Subcutaneous abdominal adipose tissue (tissue), 5 donors: ENCODE results near the gene UCHL5.

Experiments used
- H3K27ac ChIP-seq: one replicate; pipeline ENCODE4 v1.7.0; 2013; ENCODE audit warnings: low read depth, mild to moderate bottlenecking, inconsistent platforms, low read length, moderate library complexity
- H3K27me3 ChIP-seq, 5 donors: one replicate each; pipeline ENCODE4 v1.7.0; 2013; ENCODE audit warnings: low read length in 5 of 5, inconsistent platforms in 1 of 5; ENCODE audit not compliant: control insufficient read depth in 5 of 5, insufficient read depth in 4 of 5
- H3K36me3 ChIP-seq, 5 donors: one replicate each; pipeline ENCODE4 v1.7.0; 2013; ENCODE audit warnings: low read length in 5 of 5; ENCODE audit not compliant: control insufficient read depth in 5 of 5, insufficient read depth in 5 of 5
- H3K4me1 ChIP-seq, 5 donors: one replicate each; pipeline ENCODE4 v1.7.0; 2013; ENCODE audit warnings: low read length in 5 of 5, mild to moderate bottlenecking in 3 of 5, moderate library complexity in 1 of 5; ENCODE audit not compliant: control insufficient read depth in 5 of 5, insufficient read depth in 5 of 5
- H3K4me3 ChIP-seq, 5 donors: one replicate each; pipeline ENCODE4 v1.7.0; 2013; ENCODE audit warnings: low read length in 5 of 5, low read depth in 1 of 5
- H3K9ac ChIP-seq, 5 donors: one replicate each; pipeline ENCODE4 v1.7.0; 2013; ENCODE audit warnings: low read length in 5 of 5, mild to moderate bottlenecking in 4 of 5, moderate library complexity in 3 of 5
- H3K9me3 ChIP-seq, 5 donors: one replicate each; pipeline ENCODE4 v1.7.0; 2013; ENCODE audit warnings: low read length in 5 of 5; ENCODE audit not compliant: control insufficient read depth in 5 of 5
- donor health status: healthy.
- donor health status: healthy.
- donor health status: healthy.
- donor health status: healthy.
- donor health status: healthy.

The UCHL5 gene

DNA sequence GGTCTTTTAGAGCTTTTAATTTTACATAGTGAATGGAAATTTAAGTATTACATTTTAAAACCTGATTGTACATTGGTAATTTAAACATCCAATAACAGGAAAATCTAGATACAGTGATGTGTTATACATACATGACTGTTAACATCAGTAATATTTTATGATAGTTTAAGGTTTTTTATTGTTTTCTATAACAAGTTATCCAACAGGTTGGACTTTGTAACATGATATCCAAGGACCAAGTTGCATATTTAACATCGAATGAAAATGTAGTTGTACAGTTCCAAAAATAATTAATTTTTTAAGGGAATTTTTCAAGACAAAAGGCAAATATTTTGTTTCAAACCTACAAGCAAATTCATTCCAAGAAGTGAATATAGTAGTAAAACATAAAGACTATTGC lies 31.7 kb upstream of the UCHL5 start:
- no peaks in the 10 kb centered on the region for H3K27me3 ChIP-seq
- H3K4me3 ChIP-seq, result no peak overlapping the region
- peaks cover 0 to 9% (median 3%) of the 10 kb centered on the region in 5 donors for H3K4me1 ChIP-seq
- H3K27ac ChIP-seq, result no peak overlapping the region
- H3K9me3 ChIP-seq, result no peaks in the 10 kb centered on the region
- H3K36me3 ChIP-seq, result peaks cover 9 to 35% (median 16%) of the 10 kb centered on the region in 5 donors
- H3K9ac ChIP-seq, result no peak overlapping the region

- Histone ChIP-seq H3K27me3 (no peaks in the 10 kb centered on the region), H3K4me3 (no peak overlapping the region), H3K36me3 (peaks cover 18 to 36% (median 24%) of the 10 kb centered on the region in 5 donors), H3K9ac (no peak overlapping the region), H3K9me3 (no peaks in the 10 kb centered on the region), H3K4me1 (peaks cover 0 to 9% (median 3%) of the 10 kb centered on the region in 5 donors), H3K27ac (no peak overlapping the region)
These were observed 28.7 kb upstream of the UCHL5 start for GRCh38 chr1:193087893-193088292.

DNA sequence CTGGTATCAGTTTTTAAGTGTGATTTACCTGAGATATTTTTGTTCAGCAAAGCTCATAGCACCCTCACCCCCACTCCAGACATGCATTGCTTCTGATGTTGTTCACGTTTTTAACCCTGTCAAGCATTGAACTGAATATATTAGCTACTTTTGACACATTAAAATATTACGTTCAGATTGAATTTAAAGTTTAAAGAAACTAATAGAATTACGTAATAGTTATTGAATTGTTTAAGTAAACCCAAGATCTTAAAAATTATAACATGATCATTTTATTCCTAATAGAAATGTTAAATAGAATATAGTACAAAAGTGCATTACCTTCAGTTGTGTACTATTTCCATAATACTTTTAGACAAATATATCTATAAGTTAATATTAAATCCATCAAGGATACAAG lies 27.2 kb upstream of the UCHL5 start:
- no peaks in the 10 kb centered on the region for H3K27me3 ChIP-seq
- no peak overlapping the region for H3K27ac ChIP-seq
- H3K4me1 ChIP-seq, result peaks cover 0 to 9% (median 3%) of the 10 kb centered on the region in 5 donors
- H3K36me3 ChIP-seq, result peaks cover 27 to 44% (median 31%) of the 10 kb centered on the region in 5 donors
- H3K4me3 ChIP-seq, result no peak overlapping the region
- H3K9ac ChIP-seq, result no peak overlapping the region
- H3K9me3 ChIP-seq, result no peaks in the 10 kb centered on the region

GRCh38 chr1:193085263-193085662 lies 26.1 kb upstream of the UCHL5 start:
- H3K36me3 ChIP-seq, result peaks cover 28 to 43% (median 32%) of the 10 kb centered on the region in 5 donors

GRCh38 chr1:193083365-193084088 lies 24.4 kb upstream of the UCHL5 start:
- Histone ChIP-seq H3K36me3 (peaks cover 36 to 45% (median 36%) of the 10 kb centered on the region in 5 donors), H3K4me1 (peaks cover 0 to 9% (median 3%) of the 10 kb centered on the region in 5 donors), H3K4me3 (no peak overlapping the region), H3K9ac (no peak overlapping the region), H3K27ac (no peak overlapping the region), H3K9me3 (no peaks in the 10 kb centered on the region), H3K27me3 (no peaks in the 10 kb centered on the region)

More at GRCh38 chr1:193085263-193085662, 26.1 kb upstream of the UCHL5 start:
- no peaks in the 10 kb centered on the region for H3K27me3 ChIP-seq
- no peak overlapping the region for H3K9ac ChIP-seq
- no peaks in the 10 kb centered on the region for H3K9me3 ChIP-seq
- H3K4me1 ChIP-seq, result peaks cover 0 to 9% (median 3%) of the 10 kb centered on the region in 5 donors
- no peak overlapping the region for H3K4me3 ChIP-seq
- H3K27ac ChIP-seq, result no peak overlapping the region

DNA sequence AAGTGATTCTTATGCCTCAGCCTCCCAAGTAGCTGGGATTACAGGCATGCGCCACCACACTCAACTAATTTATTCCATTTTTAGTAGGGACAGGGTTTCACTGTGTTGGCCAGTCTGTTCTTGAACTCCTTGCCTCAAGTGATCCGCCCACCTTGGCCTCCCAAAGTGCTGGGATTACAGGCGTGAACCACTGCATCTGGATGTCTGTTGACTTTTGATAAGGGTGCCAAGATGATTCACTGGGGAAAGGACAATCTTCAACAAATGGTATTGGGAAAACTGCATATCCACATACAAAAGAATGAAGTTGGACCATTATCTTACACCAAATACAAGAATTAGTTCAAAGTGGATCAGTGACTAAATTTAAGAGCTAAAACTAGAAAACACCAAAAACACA lies 20.0 kb upstream of the UCHL5 start:
- Histone ChIP-seq H3K9ac (no peak overlapping the region), H3K4me3 (no peak overlapping the region), H3K36me3 (peaks cover 37 to 59% (median 43%) of the 10 kb centered on the region in 5 donors), H3K9me3 (no peaks in the 10 kb centered on the region), H3K27ac (no peak overlapping the region), H3K27me3 (no peaks in the 10 kb centered on the region), H3K4me1 (no peaks in the 10 kb centered on the region)

DNA sequence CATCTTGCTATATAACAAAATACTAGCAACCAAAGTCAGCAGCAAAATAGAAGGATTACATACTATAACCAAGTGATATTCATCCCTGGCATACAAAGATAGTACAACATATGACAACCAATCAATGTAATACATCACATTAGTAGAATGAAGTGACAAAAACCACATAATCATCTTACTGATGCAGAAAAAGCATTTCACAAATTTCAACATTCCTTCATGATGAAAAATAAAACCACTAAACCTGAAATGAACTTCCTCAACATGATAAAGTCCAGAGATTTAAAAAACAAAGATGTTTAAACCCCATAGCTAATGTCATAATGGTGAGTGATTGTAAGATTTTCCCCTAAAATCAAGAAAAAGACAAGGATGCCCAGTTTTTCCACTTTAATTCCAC lies 18.8 kb upstream of the UCHL5 start:
- no peak overlapping the region for H3K9ac ChIP-seq
- peaks cover 26 to 47% (median 31%) of the 10 kb centered on the region in 5 donors for H3K36me3 ChIP-seq
- H3K27me3 ChIP-seq, result no peaks in the 10 kb centered on the region
- H3K9me3 ChIP-seq, result no peaks in the 10 kb centered on the region
- no peak overlapping the region for H3K4me3 ChIP-seq
- no peaks in the 10 kb centered on the region for H3K4me1 ChIP-seq
- no peak overlapping the region for H3K27ac ChIP-seq

DNA sequence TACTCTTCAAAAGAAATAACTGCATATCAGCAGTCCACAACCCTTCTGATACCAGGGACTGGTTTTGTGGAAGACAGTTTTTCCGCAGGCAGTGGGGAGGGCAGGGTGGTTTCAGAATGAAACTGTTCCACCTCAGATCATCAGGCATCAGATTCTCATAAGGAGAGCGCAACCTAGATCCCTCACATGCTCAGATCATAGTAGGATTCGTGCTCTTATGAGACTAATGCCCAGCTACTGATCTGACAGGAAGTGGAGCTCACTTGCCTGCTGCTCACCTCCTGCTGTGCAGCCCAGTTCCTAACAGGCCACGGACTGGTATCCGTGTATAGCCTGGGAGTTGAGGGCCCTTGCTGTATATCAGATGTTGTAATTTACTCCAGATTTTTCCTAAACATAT lies 11.8 kb upstream of the UCHL5 start:
- Histone ChIP-seq H3K4me3 (no peak overlapping the region), H3K9me3 (no peaks in the 10 kb centered on the region), H3K27ac (no peak overlapping the region), H3K9ac (peak overlapping the region in 2 of 5 donors; percentile 42 to 51), H3K4me1 (peaks cover 3 to 13% (median 4%) of the 10 kb centered on the region in 5 donors), H3K36me3 (peaks cover 0 to 7% (median 3%) of the 10 kb centered on the region in 5 donors), H3K27me3 (no peaks in the 10 kb centered on the region)

DNA sequence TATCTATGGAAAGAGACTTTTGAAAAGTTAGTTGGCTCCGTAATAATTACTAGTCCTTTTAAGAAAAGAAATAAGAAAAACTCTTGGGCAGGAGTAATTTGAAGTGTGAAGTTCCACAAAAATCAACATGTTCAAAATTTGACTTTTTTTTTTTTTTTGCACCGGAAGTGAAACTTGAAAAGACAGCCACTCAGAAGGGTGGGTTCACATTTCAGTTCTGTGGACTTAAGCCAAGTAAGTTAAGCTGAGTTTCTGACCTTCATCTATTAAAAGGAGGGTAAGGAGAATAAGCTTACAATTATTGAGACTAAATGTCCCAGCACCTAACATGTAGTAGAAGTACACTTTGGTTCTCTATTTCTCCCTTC lies 11.2 kb upstream of the UCHL5 start:
- no peak overlapping the region for H3K9ac ChIP-seq
- H3K27ac ChIP-seq, result no peak overlapping the region

DNA sequence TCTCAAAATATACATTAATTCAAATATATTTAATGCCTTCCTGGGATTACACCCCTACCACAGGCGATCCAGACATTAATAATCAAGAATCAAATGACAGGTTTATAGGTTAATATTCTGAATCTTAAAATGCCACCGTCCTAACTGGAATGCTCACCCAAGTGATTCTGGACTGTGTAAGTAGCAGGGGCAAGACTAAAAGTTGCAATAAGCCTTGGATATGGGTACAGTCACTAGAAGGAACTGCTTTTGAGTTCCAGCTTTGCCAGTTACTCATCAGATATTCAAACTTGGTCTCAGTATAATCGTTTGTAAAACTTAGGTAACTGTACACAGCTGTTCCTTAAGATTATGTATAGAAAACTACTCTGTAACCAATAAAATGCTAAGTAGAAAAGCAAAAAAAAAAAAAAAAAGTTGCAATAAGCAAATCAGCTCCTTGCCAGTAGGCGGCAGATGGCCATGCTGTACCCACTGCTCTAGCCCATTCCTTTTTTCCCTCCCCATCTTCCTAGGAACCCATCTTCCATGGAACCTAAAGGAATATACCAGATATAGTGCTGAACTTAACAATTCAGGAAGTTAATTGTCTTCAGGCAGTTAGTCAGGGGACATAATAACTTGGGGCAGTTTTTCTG lies 10.7 kb upstream of the UCHL5 start:
- Histone ChIP-seq H3K9me3 (no peaks in the 10 kb centered on the region), H3K4me1 (peaks cover 3 to 13% (median 4%) of the 10 kb centered on the region in 5 donors), H3K27ac (no peak overlapping the region), H3K27me3 (no peaks in the 10 kb centered on the region), H3K4me3 (no peak overlapping the region), H3K9ac (no peak overlapping the region), H3K36me3 (peaks cover 0 to 7% (median 3%) of the 10 kb centered on the region in 5 donors)

More for the DNA sequence above, 11.2 kb upstream of the UCHL5 start:
- Histone ChIP-seq H3K27me3 (no peaks in the 10 kb centered on the region), H3K36me3 (peaks cover 0 to 7% (median 3%) of the 10 kb centered on the region in 5 donors), H3K4me1 (peaks cover 3 to 13% (median 4%) of the 10 kb centered on the region in 5 donors), H3K4me3 (no peak overlapping the region), H3K9me3 (no peaks in the 10 kb centered on the region)
